Karpas-422 (cell line): ENCODE measurements around the gene HARS1. TPM values are rescaled to one million over a fixed set of nuclear protein-coding genes. Genes with fewer than 3 reads are reported as not detected.
"Not testable (repeated sequence)": the region's sequence is repeated elsewhere in the genome, so short reads cannot be mapped to it uniquely, and the experiment has no call there.

ENCODE experiments used
- DNase-seq: peaks from one replicate; pipeline ENCODE4 v3.0.0-alpha.2; 2015
- H2AFZ ChIP-seq: fragments of 200-600 bp; sonication (generic); 2 replicates; pipeline ENCODE4 v1.6.1; 2014; ENCODE audit warnings: antibody characterized with exemption, low read length, mixed read lengths
- H3K27ac ChIP-seq: fragments of 200-600 bp; sonication (generic); 2 replicates; pipeline ENCODE4 v1.5.1; 2014; ENCODE audit warnings: mild to moderate bottlenecking, low read length, moderate library complexity
- H3K27me3 ChIP-seq: fragments of 200-600 bp; sonication (generic); 2 replicates; pipeline ENCODE4 v1.6.1; 2014; ENCODE audit warnings: low read length, mixed read lengths
- H3K36me3 ChIP-seq: fragments of 200-600 bp; sonication (generic); 2 replicates; pipeline ENCODE4 v1.6.1; 2014; ENCODE audit warnings: low read length, mixed read lengths; ENCODE audit not compliant: insufficient read depth
- H3K4me1 ChIP-seq: fragments of 200-600 bp; sonication (generic); 2 replicates; pipeline ENCODE4 v1.6.1; 2014; ENCODE audit warnings: mild to moderate bottlenecking, low read length, mixed read lengths
- H3K4me2 ChIP-seq: fragments of 200-600 bp; sonication (generic); 2 replicates; pipeline ENCODE4 v1.6.1; 2014; ENCODE audit warnings: low read length, low read depth, mild to moderate bottlenecking; ENCODE audit not compliant: poor library complexity, severe bottlenecking
- H3K4me3 ChIP-seq: fragments of 200-600 bp; sonication (generic); 2 replicates; pipeline ENCODE4 v1.5.1; 2014; ENCODE audit warnings: mild to moderate bottlenecking, antibody characterized with exemption, low read length, mixed read lengths
- H3K79me2 ChIP-seq: fragments of 200-600 bp; sonication (generic); 2 replicates; pipeline ENCODE4 v1.6.1; 2014; ENCODE audit warnings: mild to moderate bottlenecking, low read length, mixed read lengths
- H3K9ac ChIP-seq: fragments of 200-600 bp; sonication (generic); 2 replicates; pipeline ENCODE4 v1.6.0; 2014; ENCODE audit warnings: low read length
- H3K9me2 ChIP-seq: fragments of 200-600 bp; sonication (generic), shearing (Covaris generic); replicated peaks from 2 replicates; pipeline ENCODE4 v1.6.0; 2014; ENCODE audit warnings: mild to moderate bottlenecking, low read length, moderate library complexity; ENCODE audit not compliant: insufficient read depth
- H3K9me3 ChIP-seq: fragments of 300-700, 200-600 bp; sonication (generic); 2 replicates; pipeline ENCODE4 v1.6.1; 2014; ENCODE audit warnings: low read length, mixed read lengths
- H4K20me1 ChIP-seq: fragments of 200-600 bp; sonication (generic); 2 replicates; pipeline ENCODE4 v1.6.1; 2014; ENCODE audit warnings: mild to moderate bottlenecking, antibody characterized with exemption, low read length, low read depth; ENCODE audit not compliant: insufficient read depth
- total RNA-seq: library from RNA; depleted of rRNA; stranded (reverse); fragments of >200 nt; shearing (Covaris generic); gene quantifications from 2 replicates; pipeline ENCODE4 v1.2.3, GENCODE V29; 2014; ENCODE audit warnings: low replicate concordance; rRNA removed

The HARS1 gene
- 29.9 and 61.0 TPM in 2 replicates for total RNA-seq

GRCh38 chr5:140690941-140691924 lies at the start of gene HARS1, which contains the start of gene HARS2:
Gene HARS1 (minus strand): TSS chr5:140691370. CDS start chr5:140691304, 66 bp downstream.
Gene HARS2 (plus strand): TSS chr5:140691455. CDS start chr5:140691649, 194 bp downstream.
- H3K27me3 ChIP-seq: no peaks in the 10 kb centered on the region
- H2AFZ ChIP-seq: peak within 1 kb of the TSS; percentile 93; the same call in 1 of the 2 replicates
- peak within 1 kb of the TSS; percentile 88 for H3K9ac ChIP-seq
- H3K4me1 ChIP-seq: peaks cover 20% of the 10 kb centered on the region
- peak; percentile 97 for DNase-seq
- H4K20me1 ChIP-seq: no peaks in the 10 kb centered on the region
- peak within 1 kb of the TSS; percentile 88 for H3K4me3 ChIP-seq
- H3K36me3 ChIP-seq: peaks cover 34% of the 10 kb centered on the region; the same call in 1 of the 2 replicates
- peaks cover 62% of the 10 kb centered on the region for H3K79me2 ChIP-seq
- peak within 1 kb of the TSS; percentile 91 for H3K4me2 ChIP-seq
- peak within 1 kb of the TSS; percentile 56 for H3K27ac ChIP-seq
- no peaks in the 10 kb centered on the region for H3K9me3 ChIP-seq
- H3K9me2 ChIP-seq: no peaks in the 10 kb centered on the region

GRCh38 chr5:140737486-140737885 lies 46.3 kb upstream of the HARS1 start:
- DNase-seq: no peak
- Histone ChIP-seq H3K4me1 (no peaks in the 10 kb centered on the region), H3K27ac (no peak overlapping the region), H3K27me3 (no peaks in the 10 kb centered on the region), H3K79me2 (no peaks in the 10 kb centered on the region), H3K9me3 (0 out of 2 replicates have a peak, but pooled peaks cover 3% of the 10 kb centered on the region), H3K9ac (no peak overlapping the region), H3K4me2 (no peak overlapping the region), H2AFZ (no peak overlapping the region), H3K36me3 (no peaks in the 10 kb centered on the region), H3K9me2 (no peaks in the 10 kb centered on the region), H3K4me3 (no peak overlapping the region), H4K20me1 (no peaks in the 10 kb centered on the region)

- Histone ChIP-seq H3K36me3 (no peaks in the 10 kb centered on the region), H3K4me3 (no peak overlapping the region)
These were observed 43.2 kb upstream of the HARS1 start for GRCh38 chr5:140734354-140734753.

GRCh38 chr5:140733098-140733497 lies 41.9 kb upstream of the HARS1 start:
- Histone ChIP-seq H3K9ac (no peak overlapping the region), H2AFZ (no peak overlapping the region)

More at GRCh38 chr5:140734354-140734753, 43.2 kb upstream of the HARS1 start:
- H3K4me2 ChIP-seq: no peak overlapping the region
- H3K9me2 ChIP-seq: no peaks in the 10 kb centered on the region
- no peak overlapping the region for H3K9ac ChIP-seq
- H3K9me3 ChIP-seq: 0 out of 2 replicates have a peak, but pooled peaks cover 3% of the 10 kb centered on the region
- H3K27ac ChIP-seq: no peak overlapping the region
- H3K79me2 ChIP-seq: no peaks in the 10 kb centered on the region
- H3K4me1 ChIP-seq: no peaks in the 10 kb centered on the region
- no peaks in the 10 kb centered on the region for H4K20me1 ChIP-seq
- H2AFZ ChIP-seq: no peak overlapping the region
- H3K27me3 ChIP-seq: no peaks in the 10 kb centered on the region
- DNase-seq: no peak

GRCh38 chr5:140725799-140726471 lies 34.8 kb upstream of the HARS1 start:
- H3K4me2 ChIP-seq: no peak overlapping the region
- H3K4me3 ChIP-seq: no peak overlapping the region

More at GRCh38 chr5:140733098-140733497, 41.9 kb upstream of the HARS1 start:
- no peak overlapping the region for H3K4me2 ChIP-seq
- no peaks in the 10 kb centered on the region for H3K79me2 ChIP-seq
- no peaks in the 10 kb centered on the region for H3K27me3 ChIP-seq
- no peak for DNase-seq
- no peak overlapping the region for H3K4me3 ChIP-seq
- no peak overlapping the region for H3K27ac ChIP-seq
- H4K20me1 ChIP-seq: no peaks in the 10 kb centered on the region
- no peaks in the 10 kb centered on the region for H3K9me2 ChIP-seq
- no peaks in the 10 kb centered on the region for H3K4me1 ChIP-seq
- H3K36me3 ChIP-seq: no peaks in the 10 kb centered on the region
- H3K9me3 ChIP-seq: 0 out of 2 replicates have a peak, but pooled peaks cover 3% of the 10 kb centered on the region

GRCh38 chr5:140721395-140721794 lies 30.2 kb upstream of the HARS1 start:
- not testable (repeated sequence) for H3K4me3 ChIP-seq, H3K27me3 ChIP-seq, H4K20me1 ChIP-seq, H3K79me2 ChIP-seq, DNase-seq, H2AFZ ChIP-seq, H3K9me2 ChIP-seq, H3K9me3 ChIP-seq, H3K4me1 ChIP-seq, H3K36me3 ChIP-seq, H3K27ac ChIP-seq, H3K4me2 ChIP-seq, H3K9ac ChIP-seq

More at GRCh38 chr5:140725799-140726471, 34.8 kb upstream of the HARS1 start:
- H3K36me3 ChIP-seq: no peaks in the 10 kb centered on the region
- no peaks in the 10 kb centered on the region for H3K27me3 ChIP-seq
- no peak overlapping the region for H3K9ac ChIP-seq
- no peaks in the 10 kb centered on the region for H3K79me2 ChIP-seq
- no peaks in the 10 kb centered on the region for H3K9me3 ChIP-seq
- no peak overlapping the region for H2AFZ ChIP-seq
- no peak overlapping the region for H3K27ac ChIP-seq
- DNase-seq: no peak
- H4K20me1 ChIP-seq: no peaks in the 10 kb centered on the region
- no peaks in the 10 kb centered on the region for H3K9me2 ChIP-seq
- no peaks in the 10 kb centered on the region for H3K4me1 ChIP-seq

- not testable (repeated sequence) for DNase-seq, H2AFZ ChIP-seq, H3K4me3 ChIP-seq
These were observed 29.6 kb upstream of the HARS1 start for GRCh38 chr5:140720738-140721137.

GRCh38 chr5:140718266-140718592 lies 27.1 kb upstream of the HARS1 start:
- no peak overlapping the region for H3K4me3 ChIP-seq
- H3K4me2 ChIP-seq: no peak overlapping the region
- no peak overlapping the region for H3K9ac ChIP-seq
- H3K9me3 ChIP-seq: no peaks in the 10 kb centered on the region
- no peaks in the 10 kb centered on the region for H3K9me2 ChIP-seq
- H2AFZ ChIP-seq: no peak overlapping the region
- H3K79me2 ChIP-seq: no peaks in the 10 kb centered on the region
- H3K27ac ChIP-seq: no peak overlapping the region
- H4K20me1 ChIP-seq: no peaks in the 10 kb centered on the region
- DNase-seq: no peak
- no peaks in the 10 kb centered on the region for H3K4me1 ChIP-seq
- H3K27me3 ChIP-seq: no peaks in the 10 kb centered on the region
- H3K36me3 ChIP-seq: no peaks in the 10 kb centered on the region

More at GRCh38 chr5:140720738-140721137, 29.6 kb upstream of the HARS1 start:
- not testable (repeated sequence) for H3K79me2 ChIP-seq, H3K4me1 ChIP-seq, H3K4me2 ChIP-seq, H3K36me3 ChIP-seq, H3K9me3 ChIP-seq, H3K27ac ChIP-seq, H3K9me2 ChIP-seq, H4K20me1 ChIP-seq, H3K9ac ChIP-seq, H3K27me3 ChIP-seq
